KOPT-K1 (cell line): Measurements from ENCODE around the gene INPP5A.

Source experiments
- H3K27ac ChIP-seq: fragments of 200-600 bp; sonication (generic); 2 replicates; pipeline ENCODE4 v1.5.1; 2016; ENCODE audit warnings: antibody characterized with exemption, mild to moderate bottlenecking, low read depth, low read length; ENCODE audit not compliant: poor library complexity, severe bottlenecking
- H3K36me3 ChIP-seq: fragments of 200-600 bp; sonication (generic); 2 replicates; pipeline ENCODE4 v1.5.1; 2017; ENCODE audit warnings: antibody characterized with exemption, mild to moderate bottlenecking, low read length, moderate library complexity; ENCODE audit not compliant: insufficient read depth
- H3K9me3 ChIP-seq: fragments of 200-600 bp; sonication (generic); 2 replicates; pipeline ENCODE4 v1.5.1; 2017; ENCODE audit warnings: antibody characterized with exemption, low read length, mild to moderate bottlenecking; ENCODE audit not compliant: insufficient read depth, poor library complexity, severe bottlenecking

The INPP5A gene

DNA sequence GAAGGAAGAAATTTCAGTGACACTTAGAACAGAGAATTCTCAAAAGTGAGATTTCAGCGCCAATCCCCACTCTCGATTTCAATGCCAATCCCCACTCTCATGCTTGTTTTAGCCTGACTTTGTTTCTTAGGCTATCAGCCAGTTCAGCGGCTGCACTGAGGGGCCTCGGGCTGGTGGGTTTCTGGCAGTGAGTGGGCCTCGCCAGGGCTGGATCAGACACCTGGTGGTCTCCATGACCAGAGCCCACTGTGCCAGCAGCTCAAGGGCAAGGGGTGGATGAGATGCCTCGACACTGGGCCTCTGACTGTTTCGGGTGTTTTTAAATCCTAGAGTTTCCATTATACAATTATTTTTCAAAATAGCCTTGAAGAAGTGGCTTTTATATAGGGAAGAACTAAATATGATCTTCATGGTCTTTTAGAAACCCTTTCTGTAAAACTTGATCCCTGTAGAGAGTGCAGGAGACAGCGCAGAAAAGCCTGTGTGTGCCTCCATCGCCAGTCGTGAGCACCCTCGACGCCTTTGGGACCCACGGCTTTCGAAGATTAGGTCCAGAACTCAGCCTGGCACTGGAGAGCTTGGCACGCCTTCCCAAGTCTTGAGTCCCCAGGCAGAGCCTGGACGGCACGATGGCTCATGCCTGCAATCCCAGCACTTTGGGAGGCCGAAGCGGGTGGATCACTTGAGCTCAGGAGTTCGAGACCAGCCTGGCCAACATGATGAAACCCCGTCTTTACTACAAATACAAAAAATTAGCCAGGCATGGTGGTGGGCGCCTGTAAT, 76.2 kb downstream of the INPP5A start:
- H3K9me3 ChIP-seq = peaks cover 9% of the 10 kb centered on the region
- H3K27ac ChIP-seq = no peak overlapping the region
- no peaks in the 10 kb centered on the region; the same call in 1 of the 2 replicates for H3K36me3 ChIP-seq

- Histone ChIP-seq H3K9me3 (peaks cover 18% of the 10 kb centered on the region), H3K27ac (no peak overlapping the region), H3K36me3 (no peaks in the 10 kb centered on the region; the same call in 1 of the 2 replicates)
Observed at GRCh38 chr10:132614431-132615340, 77.1 kb downstream of the INPP5A start.

DNA sequence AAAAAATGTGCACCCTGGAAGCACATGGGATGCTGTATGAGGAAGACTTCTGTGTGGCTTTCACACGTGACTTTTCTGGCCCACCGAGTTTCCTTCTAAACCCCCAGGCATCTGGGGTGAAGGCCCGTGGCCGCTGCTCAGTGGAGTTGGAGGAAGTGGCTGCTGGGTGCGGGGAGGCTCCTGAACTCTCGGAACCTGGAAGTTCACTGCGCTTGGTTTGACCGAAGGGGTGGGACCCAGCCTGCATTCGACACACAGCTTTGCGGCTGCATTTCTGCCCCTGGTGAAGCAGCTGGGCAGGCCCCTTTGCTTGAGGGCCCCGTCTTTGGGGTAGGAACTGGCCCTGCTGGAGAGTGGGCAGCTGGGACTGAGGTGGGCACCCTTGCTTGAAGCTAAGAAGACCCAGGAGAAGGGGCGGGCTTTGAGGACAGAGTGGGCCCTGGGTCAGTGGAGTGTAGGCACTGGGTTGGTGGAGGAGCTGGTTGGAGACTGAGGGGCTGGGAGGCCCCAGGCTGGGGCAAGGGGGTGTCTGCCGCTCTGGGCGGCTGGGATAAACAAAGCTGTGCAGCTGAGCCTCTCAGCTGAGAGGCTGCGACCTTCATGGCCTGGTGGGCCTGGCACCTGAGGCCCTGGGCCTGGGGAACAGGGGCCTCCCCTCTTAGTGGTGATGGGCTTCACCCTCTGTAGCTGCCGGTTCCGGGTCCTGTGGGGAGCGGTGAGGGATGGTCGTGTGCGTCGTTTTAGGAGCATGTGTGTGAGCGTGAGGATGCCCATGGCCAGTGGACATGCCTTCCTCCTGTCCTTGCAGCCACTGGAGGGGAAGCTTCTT, 78.0 kb downstream of the INPP5A start:
- H3K36me3 ChIP-seq = no peaks in the 10 kb centered on the region; the same call in 1 of the 2 replicates
- peaks cover 25% of the 10 kb centered on the region for H3K9me3 ChIP-seq
- H3K27ac ChIP-seq = no peak overlapping the region

GRCh38 chr10:132616170-132616995, 78.8 kb downstream of the INPP5A start:
- Histone ChIP-seq H3K27ac (no peak overlapping the region), H3K9me3 (peaks cover 31% of the 10 kb centered on the region), H3K36me3 (no peaks in the 10 kb centered on the region; the same call in 1 of the 2 replicates)

DNA sequence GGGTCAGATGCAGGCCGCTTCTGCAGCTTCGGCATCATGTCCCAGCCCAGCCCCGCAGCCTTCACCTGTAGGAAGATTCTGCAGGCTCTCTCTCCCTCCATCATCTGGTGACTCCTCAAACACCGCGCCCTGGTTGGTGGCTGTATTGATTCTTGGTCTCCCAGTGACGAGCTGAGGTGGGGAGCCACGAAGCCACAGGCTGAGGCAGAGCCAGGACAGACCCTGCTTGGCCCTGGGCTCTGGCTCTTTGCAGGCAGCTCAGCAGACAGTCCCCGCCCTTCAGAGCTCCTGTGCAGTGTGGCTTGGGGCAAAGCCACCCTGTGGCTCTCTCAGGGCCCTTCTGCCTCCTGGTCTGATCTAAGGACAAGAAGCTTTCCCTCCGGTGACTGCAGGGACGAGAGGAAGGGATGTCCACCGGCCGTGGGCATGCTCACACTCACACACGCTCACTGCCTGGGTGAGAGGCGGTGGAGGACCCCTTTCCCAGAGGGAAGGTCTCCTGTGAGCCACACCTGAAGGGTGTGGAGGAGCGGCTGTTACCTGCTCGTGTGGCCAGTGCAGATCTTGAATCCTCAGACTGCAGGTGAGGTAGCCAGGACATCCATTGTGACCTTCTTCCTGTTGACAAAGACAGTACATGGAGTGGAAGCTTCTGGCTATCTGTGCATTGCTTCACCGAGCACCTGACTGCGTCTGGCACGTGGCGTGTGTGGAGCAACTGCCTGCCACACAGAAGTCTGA, 79.6 kb downstream of the INPP5A start:
- H3K9me3 ChIP-seq = peaks cover 39% of the 10 kb centered on the region
- no peaks in the 10 kb centered on the region; the same call in 1 of the 2 replicates for H3K36me3 ChIP-seq
- no peak overlapping the region for H3K27ac ChIP-seq

GRCh38 chr10:132617737-132618052, 80.1 kb downstream of the INPP5A start:
- no peaks in the 10 kb centered on the region; the same call in 1 of the 2 replicates for H3K36me3 ChIP-seq
- H3K27ac ChIP-seq = no peak overlapping the region
- peaks cover 40% of the 10 kb centered on the region for H3K9me3 ChIP-seq

GRCh38 chr10:132618158-132618919, 80.8 kb downstream of the INPP5A start:
- no peak overlapping the region for H3K27ac ChIP-seq
- peaks cover 40% of the 10 kb centered on the region for H3K9me3 ChIP-seq
- no peaks in the 10 kb centered on the region; the same call in 1 of the 2 replicates for H3K36me3 ChIP-seq

DNA sequence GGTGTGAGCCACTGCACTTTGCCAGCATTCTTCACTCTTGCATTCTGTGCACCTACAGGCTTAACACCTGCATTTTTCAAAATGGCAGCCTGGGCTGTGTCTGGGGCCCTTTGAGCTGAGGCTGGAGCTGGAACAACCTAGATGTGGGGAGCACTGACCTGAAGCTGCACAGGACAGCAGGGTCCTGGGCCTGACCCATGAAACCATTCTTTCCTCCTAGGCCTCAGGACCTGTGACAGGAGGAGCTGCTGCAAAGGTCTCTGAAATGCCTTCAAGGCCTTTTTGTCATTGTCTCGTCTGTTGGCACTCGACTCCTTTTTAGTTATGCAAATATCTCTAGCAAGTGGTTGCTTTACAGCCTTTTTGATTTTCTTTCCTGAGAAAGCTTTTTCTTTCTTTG, 82.3 kb downstream of the INPP5A start:
- peaks cover 40% of the 10 kb centered on the region for H3K9me3 ChIP-seq
- no peaks in the 10 kb centered on the region; the same call in 1 of the 2 replicates for H3K36me3 ChIP-seq
- no peak overlapping the region for H3K27ac ChIP-seq

- Histone ChIP-seq H3K27ac (no peak overlapping the region), H3K36me3 (no peaks in the 10 kb centered on the region), H3K9me3 (peaks cover 26% of the 10 kb centered on the region)
Observed at GRCh38 chr10:132624061-132624846, 86.7 kb downstream of the INPP5A start.

DNA sequence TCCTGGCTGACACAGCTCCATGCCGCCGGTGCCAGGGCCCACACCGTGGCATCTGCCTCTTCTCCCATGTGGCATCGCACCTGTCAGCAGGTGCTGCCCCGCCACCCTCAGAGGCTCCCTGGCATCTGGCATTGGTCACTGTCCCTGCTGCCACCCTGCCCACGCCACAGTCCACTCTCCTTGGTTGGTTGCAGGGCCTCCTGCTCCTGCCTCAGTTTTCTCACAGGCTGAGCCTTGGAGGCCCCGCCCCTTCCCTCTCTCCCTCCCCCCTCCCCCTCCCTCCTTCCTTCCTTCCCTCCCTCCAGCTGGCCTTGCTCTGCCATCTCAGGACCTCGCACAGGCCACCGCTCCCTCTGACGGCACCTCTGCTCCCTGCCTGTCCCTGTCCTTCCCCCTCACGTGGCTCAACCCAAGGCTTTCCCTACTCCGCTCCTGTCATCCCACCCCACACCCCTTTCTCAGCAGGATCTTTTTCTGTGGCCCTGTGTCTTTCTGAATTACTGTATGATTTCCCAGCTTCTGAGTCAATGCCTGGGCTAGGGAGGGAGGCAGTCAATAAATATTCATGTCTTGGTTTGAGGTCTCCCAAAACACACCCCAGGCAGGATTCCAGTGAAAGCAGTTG, 87.4 kb downstream of the INPP5A start:
- Histone ChIP-seq H3K27ac (no peak overlapping the region), H3K9me3 (peaks cover 19% of the 10 kb centered on the region), H3K36me3 (no peaks in the 10 kb centered on the region)

DNA sequence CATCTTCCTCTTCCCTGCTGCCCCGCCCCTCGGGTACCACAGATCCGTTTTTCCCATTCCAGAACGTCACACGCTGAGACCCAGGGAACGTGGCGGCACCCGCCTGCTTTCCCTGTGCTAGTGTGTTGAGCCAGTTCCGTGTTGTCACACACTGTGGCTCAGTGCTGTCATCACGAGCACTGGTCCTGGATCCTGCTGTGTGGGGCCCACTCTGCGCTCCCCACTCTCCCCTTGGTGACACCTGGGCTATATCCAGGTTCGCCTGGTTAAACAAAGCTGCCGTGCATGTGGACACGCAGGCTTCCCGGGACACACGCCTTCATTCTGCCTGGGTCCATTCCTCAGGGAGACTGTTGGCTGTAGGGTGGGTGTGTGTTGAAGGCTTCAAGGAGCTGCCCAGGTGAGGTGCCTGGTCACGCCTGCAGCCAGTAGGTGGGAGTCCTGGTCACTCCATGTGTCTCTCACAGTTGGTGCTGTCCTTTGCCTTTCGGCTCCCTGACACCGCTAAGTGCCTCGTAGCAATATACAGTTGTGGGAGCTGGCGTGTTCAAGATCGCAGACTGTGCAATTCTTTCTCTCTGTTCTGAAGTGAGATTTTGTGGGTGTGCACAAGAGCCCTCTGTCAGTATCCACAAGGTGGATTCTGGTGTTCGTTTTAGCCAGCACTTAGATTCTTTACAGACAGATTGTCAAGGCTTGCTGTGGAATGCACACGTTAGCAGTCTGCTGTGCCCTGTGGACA, 88.6 kb downstream of the INPP5A start:
- H3K27ac ChIP-seq = no peak overlapping the region
- peaks cover 10% of the 10 kb centered on the region for H3K9me3 ChIP-seq
- no peaks in the 10 kb centered on the region for H3K36me3 ChIP-seq
